H1 (cell line): ENCODE results near the gene LEUTX. TPM values are rescaled to one million over a fixed set of nuclear protein-coding genes. Genes with fewer than 3 reads are reported as not detected.

Source experiments
- polyA plus RNA-seq, 7 experiments: library from polyadenylated mRNA; depleted of rRNA in 3 of 7; stranded (reverse) in 5 of 7; unstranded in 2 of 7; fragments of >200 nt in 5 of 7; fragments of 200-250 nt in 2 of 7; gene quantifications; 1 replicate in 5 of 7; 2 replicates in 1 of 7; 4 replicates in 1 of 7; pipeline versions ENCODE4 v1.2.1 to v1.2.3, GENCODE V29; 2011 to 2013; ENCODE audit warnings: missing spikeins in 2 of 7, mixed read lengths in 2 of 7
- total RNA-seq: library from RNA; stranded (reverse); fragmentation: NEBNext Ultra II Directional; extraction: Animal tissue kit (Norgen Biotek cat#: 25700); gene quantifications from 2 replicates; pipeline ENCODE4 v1.2.1, GENCODE V29; 2021
- TF ChIP-seq, protein P1 (sequence below): IDR thresholded peaks from 2 replicates; pipeline ENCODE4 v1.6.1; 2012; ENCODE audit warnings: inconsistent platforms

The LEUTX gene
- total and polyA plus RNA-seq, 2 of the 8 experiments (the other 6 are each of a cell fraction or from before 2014, with no cell fraction given), result not detected

DNA sequence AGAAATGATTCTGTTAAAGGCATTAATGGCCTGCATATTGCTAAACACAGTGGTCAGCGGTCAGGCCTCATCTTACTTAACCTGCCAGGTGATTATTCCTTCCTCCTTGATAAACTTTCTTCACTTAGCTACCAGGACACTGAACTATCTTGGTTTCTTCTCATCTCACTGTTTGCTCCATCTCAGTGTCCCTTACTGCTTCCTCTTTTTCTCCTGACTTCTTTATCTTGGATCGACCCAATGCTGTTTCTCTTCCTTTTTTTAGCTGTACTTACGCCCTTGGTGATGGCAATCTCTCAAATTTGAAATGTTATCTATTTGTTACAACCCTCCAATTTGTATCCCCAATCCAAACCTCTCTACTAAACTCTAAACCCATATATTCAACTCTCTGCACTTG lies 33.0 kb upstream of the LEUTX start (continued):
- TF ChIP-seq, protein P1, sequence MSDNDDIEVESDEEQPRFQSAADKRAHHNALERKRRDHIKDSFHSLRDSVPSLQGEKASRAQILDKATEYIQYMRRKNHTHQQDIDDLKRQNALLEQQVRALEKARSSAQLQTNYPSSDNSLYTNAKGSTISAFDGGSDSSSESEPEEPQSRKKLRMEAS, result no peak
